Measurements from ENCODE around the gene CMTM4.

The CMTM4 gene

DNA sequence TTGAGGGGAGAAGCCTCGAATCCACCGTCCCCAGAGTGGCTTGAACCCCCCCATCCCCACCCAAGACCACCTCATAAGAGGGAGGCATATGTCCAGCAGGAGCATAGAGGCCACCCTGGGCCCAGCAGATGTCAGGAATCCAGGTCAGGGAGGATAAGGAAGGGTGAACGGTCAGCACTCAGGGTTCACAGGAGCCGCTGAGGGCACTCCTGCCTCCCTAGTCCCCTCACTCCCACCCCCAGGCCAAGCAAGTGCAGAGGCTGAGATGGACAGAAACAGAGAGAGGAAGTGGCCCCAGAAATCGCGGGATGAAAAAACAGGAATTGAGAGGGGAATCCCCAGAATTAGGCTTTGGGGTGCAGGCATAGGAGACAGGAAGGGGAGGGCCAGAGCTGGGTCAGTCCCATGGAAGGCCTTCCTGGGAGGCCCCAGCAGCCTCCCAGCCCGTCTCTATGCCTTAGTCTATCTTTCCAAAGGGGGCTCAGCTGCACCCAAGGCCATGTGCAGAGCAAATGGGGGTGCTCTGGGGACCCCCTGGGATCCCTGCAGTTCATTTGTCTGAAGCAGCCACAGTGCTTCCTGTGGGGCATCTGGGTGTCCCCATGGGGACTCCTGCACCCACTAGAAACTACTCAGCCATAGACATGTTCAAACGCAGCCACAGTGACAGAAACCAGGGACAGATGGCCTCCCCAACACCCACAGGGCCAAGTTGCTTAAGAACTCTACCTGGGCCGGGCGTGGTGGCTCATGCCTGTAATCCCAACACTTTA lies 90.4 kb downstream of the CMTM4 start:
- H3K4me1 ChIP-seq (ENCODE audit: insufficient read depth, low read length): peaks cover 43% of the 10 kb centered on the region
- H3K9me3 ChIP-seq (ENCODE audit: insufficient read depth, low read length, severe bottlenecking): peaks cover 8% of the 10 kb centered on the region
- H2AFZ ChIP-seq (ENCODE audit: low read depth, low read length): no peak overlapping the region
- H3K27ac ChIP-seq (ENCODE audit: low read length): peak overlapping the region; percentile 76
- H3K9ac ChIP-seq (ENCODE audit: low read depth, low read length): peak overlapping the region; percentile 92
- H3K4me2 ChIP-seq (ENCODE audit: insufficient read depth, low read length): peak overlapping the region; percentile 95
- no peaks in the 10 kb centered on the region for H3K27me3 ChIP-seq (ENCODE audit: insufficient read depth, low read length, poor library complexity)
- ATAC-seq (ENCODE audit: insufficient read depth, low read depth) (no peak), DNase-seq (no peak)
- peaks cover 53% of the 10 kb centered on the region for H3K79me2 ChIP-seq (ENCODE audit: insufficient read depth, low read length)
- H3K4me3 ChIP-seq (ENCODE audit: low read depth in 1 of 2, low read length in 2 of 2): peak overlapping the region; percentile 72 to 83; a peak in 3 of 4 replicates
- TF ChIP-seq CTCF (IDR thresholded peaks at IDR 0.05; ENCODE audit: borderline replicate concordance, extremely low read depth, low read length, poor library complexity, severe bottlenecking): no peak
- no peak for TF ChIP-seq EZH2 (IDR thresholded peaks at IDR 0.05; ENCODE audit: borderline replicate concordance, low read depth, low read length, severe bottlenecking)
- peaks cover 53% of the 10 kb centered on the region for H4K20me1 ChIP-seq (ENCODE audit: insufficient read depth, low read length)
- H3K36me3 ChIP-seq (ENCODE audit: insufficient read depth, low read length): peaks cover 50% of the 10 kb centered on the region

GRCh38 chr16:66605177-66605978 lies 91.2 kb downstream of the CMTM4 start:
- peak overlapping the region; percentile 72 to 83 for H3K4me3 ChIP-seq (ENCODE audit: low read depth in 1 of 2, low read length in 2 of 2)
- peaks cover 11% of the 10 kb centered on the region for H3K9me3 ChIP-seq (ENCODE audit: insufficient read depth, low read length, severe bottlenecking)
- peak overlapping the region; percentile 59 for H2AFZ ChIP-seq (ENCODE audit: low read depth, low read length)
- DNase-seq (peak; percentile 56), ATAC-seq (ENCODE audit: insufficient read depth, low read depth) (peak; percentile 23)
- peak overlapping the region; percentile 95 for H3K4me2 ChIP-seq (ENCODE audit: insufficient read depth, low read length)
- H3K4me1 ChIP-seq (ENCODE audit: insufficient read depth, low read length): peaks cover 43% of the 10 kb centered on the region
- peaks cover 48% of the 10 kb centered on the region for H4K20me1 ChIP-seq (ENCODE audit: insufficient read depth, low read length)
- no peak for TF ChIP-seq CTCF (IDR thresholded peaks at IDR 0.05; ENCODE audit: borderline replicate concordance, extremely low read depth, low read length, poor library complexity, severe bottlenecking)
- no peak for TF ChIP-seq EZH2 (IDR thresholded peaks at IDR 0.05; ENCODE audit: borderline replicate concordance, low read depth, low read length, severe bottlenecking)
- no peaks in the 10 kb centered on the region for H3K27me3 ChIP-seq (ENCODE audit: insufficient read depth, low read length, poor library complexity)
- H3K27ac ChIP-seq (ENCODE audit: low read length): peak overlapping the region; percentile 76
- peak overlapping the region; percentile 92 for H3K9ac ChIP-seq (ENCODE audit: low read depth, low read length)
- peaks cover 53% of the 10 kb centered on the region for H3K79me2 ChIP-seq (ENCODE audit: insufficient read depth, low read length)
- H3K36me3 ChIP-seq (ENCODE audit: insufficient read depth, low read length): peaks cover 42% of the 10 kb centered on the region

GRCh38 chr16:66604376-66605176 lies 92.0 kb downstream of the CMTM4 start, which contains the start of gene CMTM3:
TSS of gene CMTM3 (plus strand) at chr16:66604704. CDS start at chr16:66604806, 102 bp downstream.
- Histone ChIP-seq H2AFZ (ENCODE audit: low read depth, low read length) (peak within 1 kb of the TSS; percentile 73), H3K27me3 (ENCODE audit: insufficient read depth, low read length, poor library complexity) (no peaks in the 10 kb centered on the region), H3K4me3 (ENCODE audit: low read depth in 1 of 2, low read length in 2 of 2) (peak within 1 kb of the TSS; percentile 72 to 83), H3K9me3 (ENCODE audit: insufficient read depth, low read length, severe bottlenecking) (peaks cover 11% of the 10 kb centered on the region), H3K36me3 (ENCODE audit: insufficient read depth, low read length) (peaks cover 34% of the 10 kb centered on the region), H4K20me1 (ENCODE audit: insufficient read depth, low read length) (peaks cover 40% of the 10 kb centered on the region), H3K79me2 (ENCODE audit: insufficient read depth, low read length) (peaks cover 47% of the 10 kb centered on the region), H3K4me2 (ENCODE audit: insufficient read depth, low read length) (peak within 1 kb of the TSS; percentile 95), H3K4me1 (ENCODE audit: insufficient read depth, low read length) (peaks cover 43% of the 10 kb centered on the region), H3K9ac (ENCODE audit: low read depth, low read length) (peak within 1 kb of the TSS; percentile 92), H3K27ac (ENCODE audit: low read length) (peak within 1 kb of the TSS; percentile 79)
- ATAC-seq (ENCODE audit: insufficient read depth, low read depth) (peak; percentile 65), DNase-seq (peak; percentile 84)
- TF ChIP-seq CTCF (IDR thresholded peaks at IDR 0.05; ENCODE audit: borderline replicate concordance, extremely low read depth, low read length, poor library complexity, severe bottlenecking) (peak; percentile 72), EZH2 (IDR thresholded peaks at IDR 0.05; ENCODE audit: borderline replicate concordance, low read depth, low read length, severe bottlenecking) (no peak)

All from DND-41 (cell line).